Coronary artery (tissue), 2 donors: ENCODE results near the gene DISC1.
"Not testable (repeated sequence)": the region's sequence is repeated elsewhere in the genome, so short reads cannot be mapped to it uniquely, and the experiment has no call there.

ENCODE experiments used
- DNase-seq: peaks from one replicate; pipeline ENCODE4 v3.0.0-alpha.2; 2017; ENCODE audit warnings: low spot score
- H3K27ac ChIP-seq, 2 donors: fragments of 200-600 bp; sonication (generic); one replicate each; pipeline ENCODE4 v1.5.1; 2016 to 2019
- H3K4me3 ChIP-seq: fragments of 200-600 bp; sonication (generic); 2 replicates; pipeline ENCODE4 v1.5.1; 2016; ENCODE audit warnings: mild to moderate bottlenecking, moderate library complexity
- CTCF ChIP-seq: fragments of 200-600 bp; sonication (generic); IDR thresholded peaks from one replicate; pipeline ENCODE4 v1.5.1; 2019; ENCODE audit warnings: antibody characterized with exemption

Gene DISC1

GRCh38 chr1:231590453-231591198 lies 36.0 kb upstream of the DISC1 start:
- H3K4me3 ChIP-seq: no peak overlapping the region
- peak; percentile 47 for TF ChIP-seq CTCF
- H3K27ac ChIP-seq: no peak overlapping the region
- no peak for DNase-seq

- no peak overlapping the region for H3K4me3 ChIP-seq
- no peak overlapping the region for H3K27ac ChIP-seq
- DNase-seq: no peak
- TF ChIP-seq CTCF: no peak
These were observed 35.1 kb upstream of the DISC1 start for GRCh38 chr1:231591466-231591865.

GRCh38 chr1:231592809-231593208 lies 33.8 kb upstream of the DISC1 start:
- H3K4me3 ChIP-seq: no peak overlapping the region
- TF ChIP-seq CTCF: no peak
- DNase-seq: no peak
- no peak overlapping the region for H3K27ac ChIP-seq

GRCh38 chr1:231593264-231593663 lies 33.3 kb upstream of the DISC1 start:
- not testable (repeated sequence) for DNase-seq, H3K4me3 ChIP-seq, H3K27ac ChIP-seq

GRCh38 chr1:231594123-231594522 lies 32.5 kb upstream of the DISC1 start:
- no peak for TF ChIP-seq CTCF
- no peak for DNase-seq
- Histone ChIP-seq H3K27ac (no peak overlapping the region), H3K4me3 (no peak overlapping the region)

GRCh38 chr1:231594749-231595148 lies 31.8 kb upstream of the DISC1 start:
- Histone ChIP-seq H3K4me3 (no peak overlapping the region), H3K27ac (no peak overlapping the region)
- no peak for TF ChIP-seq CTCF
- DNase-seq: no peak

- TF ChIP-seq CTCF: no peak
- no peak overlapping the region for H3K27ac ChIP-seq
- no peak overlapping the region for H3K4me3 ChIP-seq
- no peak for DNase-seq
These were observed 30.2 kb upstream of the DISC1 start for GRCh38 chr1:231596337-231596791.
